Erythroblast (primary cell): ENCODE measurements around the gene ITGB1.

Experiments
- GATA1 ChIP-seq: IDR thresholded peaks from 2 replicates; pipeline ENCODE4 v1.6.1; 2011; ENCODE audit warnings: low read depth, mild to moderate bottlenecking, control low read depth, low read length, moderate library complexity
- POLR2A ChIP-seq: IDR thresholded peaks from 2 replicates; pipeline ENCODE4 v1.6.1; 2011; ENCODE audit warnings: mild to moderate bottlenecking, low read length

- no peak for TF ChIP-seq POLR2A
- TF ChIP-seq GATA1 = no peak
Measured at GRCh38 chr10:32946108-32946507, 11.9 kb downstream of the ITGB1 start.
